Endothelial cell of umbilical vein (primary cell): ENCODE data around the gene GADL1. TPM values are rescaled to one million over a fixed set of nuclear protein-coding genes. Genes with fewer than 3 reads are reported as not detected.

Source experiments
- BruUV-seq: library from RNA; stranded (reverse); fragments of 400-500 nt; replicated peaks from 2 replicates; lab custom pipeline; 2021; lab: Mats Ljungman, UMichigan
- CTCF ChIA-PET: fragments of 300-600, 350-600 bp; sonication (Branson Sonifier 250); formaldehyde crosslinking; loops from one replicate; lab custom pipeline; 2021; ENCODE audit warnings: antibody characterized with exemption, inconsistent platforms; lab: Charles Lee
- POLR2A ChIA-PET: fragments of 300-600, 350-600 bp; sonication (Branson Sonifier 250); formaldehyde crosslinking; loops from one replicate; lab custom pipeline; 2021; ENCODE audit warnings: antibody characterized with exemption, inconsistent platforms; lab: Charles Lee
- DNase-seq: peaks from one replicate; pipeline ENCODE4 v3.0.0-alpha.2; 2011; ENCODE audit warnings: low read depth, low spot score
- FAIRE-seq: peaks from 2 replicates; lab custom pipeline; 2011; peaks lifted over from hg19 to GRCh38; lab: Jason Lieb, UNC
- H2AFZ ChIP-seq: 2 replicates; pipeline ENCODE4 v1.6.0; 2012; ENCODE audit warnings: low read depth, low read length, control low read depth, inconsistent platforms
- H3K27ac ChIP-seq: 2 replicates; pipeline ENCODE4 v1.5.1; 2011; ENCODE audit warnings: low read depth, mild to moderate bottlenecking, control low read depth, low read length, moderate library complexity; ENCODE audit not compliant: insufficient read depth
- H3K27me3 ChIP-seq, 2 experiments: 2 replicates each; pipeline versions ENCODE4 v1.6.0 to v1.6.1; 2011; ENCODE audit warnings: low read length in 2 of 2, mixed read lengths in 1 of 2; ENCODE audit not compliant: control insufficient read depth in 2 of 2, insufficient read depth in 2 of 2
- H3K36me3 ChIP-seq, 2 experiments: 2 replicates in 1 of 2; 3 replicates in 1 of 2; pipeline ENCODE4 v1.5.1; 2011; ENCODE audit warnings: low read length in 2 of 2, mild to moderate bottlenecking in 1 of 2, moderate library complexity in 1 of 2; ENCODE audit not compliant: control insufficient read depth in 2 of 2, insufficient read depth in 2 of 2; ENCODE audit errors: extremely low read depth in 1 of 2
- H3K4me1 ChIP-seq: 3 replicates; pipeline ENCODE4 v1.5.1; 2011; ENCODE audit warnings: mild to moderate bottlenecking, low read length; ENCODE audit not compliant: control insufficient read depth, insufficient read depth; ENCODE audit errors: extremely low read depth
- H3K4me2 ChIP-seq: 2 replicates; pipeline ENCODE4 v1.6.1; 2011; ENCODE audit warnings: low read length, control low read depth, mixed read lengths; ENCODE audit not compliant: insufficient read depth
- H3K4me3 ChIP-seq, 3 experiments: fragments of 200-600 bp in 1 of 3; sonication (generic), shearing (Covaris generic) in 1 of 3; replicated peaks in 1 of 3; 2 replicates each; pipeline ENCODE4 v1.5.1; 2011 to 2016; ENCODE audit warnings: control low read depth in 3 of 3, low read length in 3 of 3, mild to moderate bottlenecking in 2 of 3, inconsistent platforms in 1 of 3, low read depth in 1 of 3, moderate library complexity in 1 of 3; ENCODE audit not compliant: insufficient read depth in 1 of 3
- H3K79me2 ChIP-seq: 2 replicates; pipeline ENCODE4 v1.6.0; 2012; ENCODE audit warnings: low read length, inconsistent platforms; ENCODE audit not compliant: control insufficient read depth, insufficient read depth
- H3K9ac ChIP-seq: replicated peaks from 2 replicates; pipeline ENCODE3; 2011; ENCODE audit warnings: low read length, control low read depth; ENCODE audit not compliant: insufficient read depth; ENCODE audit errors: extremely low read depth
- H3K9me1 ChIP-seq: replicated peaks from 3 replicates; pipeline ENCODE4 v1.6.0; 2011; ENCODE audit warnings: mild to moderate bottlenecking, low read length; ENCODE audit not compliant: control insufficient read depth, insufficient read depth; ENCODE audit errors: extremely low read depth
- H3K9me3 ChIP-seq: replicated peaks from 2 replicates; pipeline ENCODE4 v1.5.1; 2012; ENCODE audit warnings: low read length, inconsistent platforms; ENCODE audit not compliant: control insufficient read depth, insufficient read depth
- H4K20me1 ChIP-seq: replicated peaks from 2 replicates; pipeline ENCODE3; 2011; ENCODE audit warnings: mild to moderate bottlenecking, low read length; ENCODE audit not compliant: control insufficient read depth, insufficient read depth; ENCODE audit errors: extremely low read depth
- EZH2 ChIP-seq: IDR thresholded peaks from 2 replicates; pipeline ENCODE4 v1.6.1; 2012; ENCODE audit warnings: borderline replicate concordance, low read depth, mild to moderate bottlenecking, moderate library complexity, low read length, inconsistent platforms; ENCODE audit not compliant: severe bottlenecking
- FOS ChIP-seq: IDR thresholded peaks from 2 replicates; pipeline ENCODE4 v1.6.1; 2011; ENCODE audit warnings: mild to moderate bottlenecking, low read length, moderate library complexity, borderline replicate concordance; ENCODE audit not compliant: insufficient read depth
- GATA2 ChIP-seq: IDR thresholded peaks from 2 replicates; pipeline ENCODE4 v1.7.0; 2011; ENCODE audit warnings: low read depth, mild to moderate bottlenecking, moderate library complexity, mixed read lengths, low read length; ENCODE audit not compliant: insufficient read length, insufficient read depth
- JUN ChIP-seq: IDR thresholded peaks from 2 replicates; pipeline ENCODE4 v1.6.1; 2011; ENCODE audit warnings: borderline replicate concordance, low read depth; ENCODE audit not compliant: insufficient read length, insufficient read depth
- MYC ChIP-seq: IDR thresholded peaks from one replicate; pipeline ENCODE4 v1.6.1; 2011; ENCODE audit warnings: mild to moderate bottlenecking, low read depth, low read length
- POLR2A ChIP-seq: IDR thresholded peaks from 2 replicates; pipeline ENCODE4 v1.6.1; 2012; ENCODE audit warnings: low read depth, mild to moderate bottlenecking, control low read depth, low read length
- POLR2AphosphoS5 ChIP-seq: IDR thresholded peaks from 2 replicates; pipeline ENCODE4 v1.6.1; 2012; ENCODE audit warnings: low read depth, mild to moderate bottlenecking, control low read depth, low read length, moderate library complexity; ENCODE audit not compliant: insufficient read depth
- dilution Hi-C: fragments of 300-500 bp; cut with MboI; formaldehyde crosslinking; loops from one replicate; pipeline ENCODE4 v1.15.0; 2019; ENCODE audit warnings: low sequenced_read_pairs; ENCODE audit not compliant: extremely low pct_ligation_motif_present
- intact Hi-C: fragments of 100-400 bp; cut with micrococcal nuclease; formaldehyde crosslinking; loops from one replicate; pipeline ENCODE4 v1.10.0; 2022
- polyA plus RNA-seq, 4 experiments: library from polyadenylated mRNA; depleted of rRNA in 3 of 4; stranded (reverse) in 3 of 4; unstranded in 1 of 4; fragments of >200 nt; gene quantifications; 2 replicates each; pipeline versions ENCODE4 v1.2.1 to v1.2.3, GENCODE V29; 2011 to 2012; ENCODE audit warnings: missing spikeins in 1 of 4
- total RNA-seq: library from RNA; stranded (reverse); gene quantifications from 2 replicates; pipeline ENCODE4 v1.2.3, GENCODE V29; 2021
- TF ChIP-seq, protein P1 (sequence below), 2 donors: IDR thresholded peaks; 1 replicate in 1 of 2; 2 replicates in 1 of 2; pipeline ENCODE4 v1.5.1; 2011; ENCODE audit warnings: low read length in 2 of 2, mild to moderate bottlenecking in 2 of 2, moderate library complexity in 2 of 2, control low read depth in 1 of 2, inconsistent platforms in 1 of 2, low read depth in 1 of 2; ENCODE audit not compliant: insufficient read depth in 1 of 2; ENCODE audit errors: extremely low read depth in 1 of 2
- TF ChIP-seq, protein P2 (sequence below): IDR thresholded peaks from 2 replicates; pipeline ENCODE4 v1.6.1; 2011; ENCODE audit not compliant: insufficient read depth, insufficient read length

Gene GADL1
- total and polyA plus RNA-seq, 2 donors (not counting 3 experiments of a cell fraction or from before 2014, with no cell fraction given) = not detected

DNA sequence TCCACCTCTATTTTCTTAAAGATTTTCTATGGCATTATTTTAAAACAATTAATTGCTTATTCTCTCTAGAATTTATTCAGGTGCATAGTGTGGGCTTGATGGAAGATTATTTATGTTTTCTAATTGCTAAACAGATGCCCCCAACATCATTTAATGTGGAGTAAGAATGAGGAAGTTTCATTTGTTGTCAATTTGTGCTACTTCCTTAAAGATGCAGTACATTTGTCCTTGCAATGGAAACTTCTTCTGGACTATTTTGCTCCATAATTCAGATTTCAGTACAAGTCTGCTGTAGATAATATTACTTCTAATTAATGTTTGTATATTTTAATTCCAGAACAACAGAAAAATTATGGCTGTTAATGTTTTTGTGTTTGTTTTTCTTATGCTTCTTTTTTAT is 183.3 kb downstream of the GADL1 start:
- intact Hi-C loops (no loop called here), dilution Hi-C loops (no loop called here)

DNA sequence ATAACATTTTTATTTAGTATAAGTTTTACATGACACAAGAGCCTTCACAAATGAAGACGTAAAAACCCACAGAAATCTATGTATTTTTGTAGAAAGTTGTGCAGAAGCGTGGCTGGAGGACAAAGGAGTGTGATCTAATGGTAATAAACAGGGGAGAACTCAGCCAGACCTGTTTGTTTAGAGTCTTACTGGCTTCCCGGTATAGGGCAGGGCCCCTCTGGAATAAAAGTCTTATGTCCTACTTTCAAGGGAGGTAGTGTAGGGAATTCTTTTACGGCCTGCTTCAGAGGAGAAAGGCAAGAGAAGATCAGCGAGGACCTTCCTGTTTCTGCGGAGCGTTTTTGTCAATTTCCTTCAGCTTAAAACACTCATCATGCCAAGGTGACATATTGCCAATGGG is 184.4 kb downstream of the GADL1 start:
- H3K36me3 ChIP-seq = no peaks in the 10 kb centered on the region
- DNase-seq (no peak), FAIRE-seq (no peak)
- no peaks in the 10 kb centered on the region for H3K9me1 ChIP-seq
- no peaks in the 10 kb centered on the region for H4K20me1 ChIP-seq
- H3K79me2 ChIP-seq = no peaks in the 10 kb centered on the region
- peaks cover 27% of the 10 kb centered on the region for H3K4me1 ChIP-seq
- no peak overlapping the region for H3K4me3 ChIP-seq
- no TSS peak for BruUV-seq
- H3K9ac ChIP-seq = no peak overlapping the region
- intact Hi-C loops (no loop called here), dilution Hi-C loops (no loop called here)
- ChIA-PET CTCF (no interaction called here), POLR2A (no interaction called here)
- no peaks in the 10 kb centered on the region for H3K9me3 ChIP-seq
- H2AFZ ChIP-seq = no peak overlapping the region
- no peaks in the 10 kb centered on the region for H3K27me3 ChIP-seq
- H3K4me2 ChIP-seq = no peak overlapping the region
- no peak overlapping the region for H3K27ac ChIP-seq
- TF ChIP-seq GATA2 = no peak
- TF ChIP-seq POLR2AphosphoS5 = no peak
- no peak for TF ChIP-seq POLR2A
- no peak for TF ChIP-seq EZH2
- TF ChIP-seq, protein P1, sequence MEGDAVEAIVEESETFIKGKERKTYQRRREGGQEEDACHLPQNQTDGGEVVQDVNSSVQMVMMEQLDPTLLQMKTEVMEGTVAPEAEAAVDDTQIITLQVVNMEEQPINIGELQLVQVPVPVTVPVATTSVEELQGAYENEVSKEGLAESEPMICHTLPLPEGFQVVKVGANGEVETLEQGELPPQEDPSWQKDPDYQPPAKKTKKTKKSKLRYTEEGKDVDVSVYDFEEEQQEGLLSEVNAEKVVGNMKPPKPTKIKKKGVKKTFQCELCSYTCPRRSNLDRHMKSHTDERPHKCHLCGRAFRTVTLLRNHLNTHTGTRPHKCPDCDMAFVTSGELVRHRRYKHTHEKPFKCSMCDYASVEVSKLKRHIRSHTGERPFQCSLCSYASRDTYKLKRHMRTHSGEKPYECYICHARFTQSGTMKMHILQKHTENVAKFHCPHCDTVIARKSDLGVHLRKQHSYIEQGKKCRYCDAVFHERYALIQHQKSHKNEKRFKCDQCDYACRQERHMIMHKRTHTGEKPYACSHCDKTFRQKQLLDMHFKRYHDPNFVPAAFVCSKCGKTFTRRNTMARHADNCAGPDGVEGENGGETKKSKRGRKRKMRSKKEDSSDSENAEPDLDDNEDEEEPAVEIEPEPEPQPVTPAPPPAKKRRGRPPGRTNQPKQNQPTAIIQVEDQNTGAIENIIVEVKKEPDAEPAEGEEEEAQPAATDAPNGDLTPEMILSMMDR (IDR thresholded peaks at IDR 0.05; ENCODE audit: extremely low read depth in 1 of 2, insufficient read depth in 1 of 2, low read depth in 1 of 2, low read length in 2 of 2) = no peak
- TF ChIP-seq, protein P2, sequence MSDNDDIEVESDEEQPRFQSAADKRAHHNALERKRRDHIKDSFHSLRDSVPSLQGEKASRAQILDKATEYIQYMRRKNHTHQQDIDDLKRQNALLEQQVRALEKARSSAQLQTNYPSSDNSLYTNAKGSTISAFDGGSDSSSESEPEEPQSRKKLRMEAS = no peak
- TF ChIP-seq MYC = no peak
- TF ChIP-seq JUN = no peak
- TF ChIP-seq FOS = no peak

More for the DNA sequence above, 183.3 kb downstream of the GADL1 start:
- DNase-seq (no peak), FAIRE-seq (no peak)
- Histone ChIP-seq H3K4me1 (peaks cover 21% of the 10 kb centered on the region), H3K79me2 (no peaks in the 10 kb centered on the region), H3K4me2 (no peak overlapping the region), H3K4me3 (no peak overlapping the region), H3K36me3 (no peaks in the 10 kb centered on the region), H3K9me1 (no peaks in the 10 kb centered on the region), H3K27ac (no peak overlapping the region), H2AFZ (no peak overlapping the region), H3K9ac (no peak overlapping the region), H4K20me1 (no peaks in the 10 kb centered on the region), H3K9me3 (no peaks in the 10 kb centered on the region), H3K27me3 (no peaks in the 10 kb centered on the region)
- CTCF ChIA-PET = no interaction called here
- no TSS peak for BruUV-seq
- POLR2A ChIA-PET = no interaction called here
- TF ChIP-seq GATA2 (no peak), FOS (no peak), POLR2AphosphoS5 (no peak), JUN (no peak), POLR2A (no peak), MYC (no peak)
- TF ChIP-seq, protein P2 = no peak
